AG09319 (cell line): ENCODE data around the gene ADAMTSL1.

Experiments
- DNase-seq: peaks from one replicate; pipeline ENCODE4 v3.0.0-alpha.2; 2010; ENCODE audit warnings: low read depth; ENCODE audit errors: extremely low read depth
- TF ChIP-seq, protein P1 (sequence below): IDR thresholded peaks from 2 replicates; pipeline ENCODE4 v1.5.1; 2011; ENCODE audit warnings: low read depth, mild to moderate bottlenecking, inconsistent platforms, low read length, moderate library complexity

ADAMTSL1 gene

DNA sequence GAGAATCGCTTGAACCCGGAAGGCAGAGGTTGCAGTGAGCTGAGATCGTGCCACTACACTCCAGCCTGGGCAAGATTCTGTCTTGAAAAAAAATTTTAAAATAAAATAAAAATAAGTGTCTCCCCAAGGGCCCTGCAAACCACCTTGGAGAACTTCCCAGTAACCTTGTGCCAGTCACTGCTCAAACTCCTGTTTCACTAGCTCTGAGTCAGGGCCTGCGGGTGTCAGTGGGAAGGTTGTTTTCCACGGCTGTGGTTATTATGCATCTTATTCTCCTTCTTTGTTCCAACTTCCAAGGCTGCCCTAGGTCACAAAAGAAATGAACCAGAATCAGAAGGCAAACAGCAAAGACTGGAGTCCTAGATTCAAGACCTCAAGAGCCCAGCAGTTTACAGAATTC, 246.7 kb downstream of the ADAMTSL1 start:
- TF ChIP-seq, protein P1, sequence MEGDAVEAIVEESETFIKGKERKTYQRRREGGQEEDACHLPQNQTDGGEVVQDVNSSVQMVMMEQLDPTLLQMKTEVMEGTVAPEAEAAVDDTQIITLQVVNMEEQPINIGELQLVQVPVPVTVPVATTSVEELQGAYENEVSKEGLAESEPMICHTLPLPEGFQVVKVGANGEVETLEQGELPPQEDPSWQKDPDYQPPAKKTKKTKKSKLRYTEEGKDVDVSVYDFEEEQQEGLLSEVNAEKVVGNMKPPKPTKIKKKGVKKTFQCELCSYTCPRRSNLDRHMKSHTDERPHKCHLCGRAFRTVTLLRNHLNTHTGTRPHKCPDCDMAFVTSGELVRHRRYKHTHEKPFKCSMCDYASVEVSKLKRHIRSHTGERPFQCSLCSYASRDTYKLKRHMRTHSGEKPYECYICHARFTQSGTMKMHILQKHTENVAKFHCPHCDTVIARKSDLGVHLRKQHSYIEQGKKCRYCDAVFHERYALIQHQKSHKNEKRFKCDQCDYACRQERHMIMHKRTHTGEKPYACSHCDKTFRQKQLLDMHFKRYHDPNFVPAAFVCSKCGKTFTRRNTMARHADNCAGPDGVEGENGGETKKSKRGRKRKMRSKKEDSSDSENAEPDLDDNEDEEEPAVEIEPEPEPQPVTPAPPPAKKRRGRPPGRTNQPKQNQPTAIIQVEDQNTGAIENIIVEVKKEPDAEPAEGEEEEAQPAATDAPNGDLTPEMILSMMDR = no peak
- no peak for DNase-seq

- peak; percentile 66 for DNase-seq
- TF ChIP-seq, protein P1 = no peak
Observed at GRCh38 chr9:18721267-18721994, 247.5 kb downstream of the ADAMTSL1 start.

GRCh38 chr9:18721995-18722310, 248.0 kb downstream of the ADAMTSL1 start:
- TF ChIP-seq, protein P1 = no peak
- no peak for DNase-seq

DNA sequence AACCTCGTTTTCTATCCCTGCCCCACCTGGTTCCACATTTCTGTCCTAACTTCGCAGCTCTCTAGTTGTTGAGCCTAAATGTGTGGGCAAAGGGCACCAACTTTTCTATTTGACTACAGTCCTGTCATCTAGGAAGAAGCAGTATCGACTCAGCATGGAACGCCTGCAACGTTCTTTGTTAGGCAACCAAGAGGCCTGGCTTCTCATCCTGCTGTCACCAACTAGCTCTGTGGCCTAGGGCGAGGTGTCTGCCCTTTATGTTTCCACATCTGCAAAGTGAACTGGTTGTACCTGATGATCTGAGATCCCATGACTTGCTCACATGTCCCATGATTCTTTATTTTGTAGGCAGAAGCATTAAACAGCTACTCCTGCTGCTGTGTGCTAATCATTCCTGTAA, 248.9 kb downstream of the ADAMTSL1 start:
- TF ChIP-seq, protein P1 = no peak
- no peak for DNase-seq

- TF ChIP-seq, protein P1 = no peak
- no peak for DNase-seq
Observed at GRCh38 chr9:18723366-18723765, 249.4 kb downstream of the ADAMTSL1 start.

GRCh38 chr9:18726546-18726945, 252.6 kb downstream of the ADAMTSL1 start:
- peak; percentile 83 for DNase-seq
- TF ChIP-seq, protein P1 = no peak

GRCh38 chr9:18727904-18728303, 254.0 kb downstream of the ADAMTSL1 start:
- no peak for DNase-seq
- TF ChIP-seq, protein P1 = no peak
